Mesodermal cell (in vitro differentiated cells): ENCODE data around the gene GSTM1.

Source experiments
- H3K27ac ChIP-seq: 2 replicates; pipeline ENCODE4 v1.7.0; 2013; ENCODE audit warnings: mild to moderate bottlenecking, low read depth, low read length, moderate library complexity; ENCODE audit not compliant: severe bottlenecking
- H3K36me3 ChIP-seq: 2 replicates; pipeline ENCODE4 v1.7.1; 2013; ENCODE audit warnings: mild to moderate bottlenecking, low read length, moderate library complexity; ENCODE audit not compliant: control insufficient read depth, insufficient read depth
- H3K4me1 ChIP-seq: one replicate; pipeline ENCODE4 v1.7.1; 2013; ENCODE audit warnings: mild to moderate bottlenecking, low read length; ENCODE audit not compliant: insufficient read depth, control insufficient read depth, poor library complexity, severe bottlenecking
- H3K4me3 ChIP-seq: 2 replicates; pipeline ENCODE4 v1.7.0; 2013; ENCODE audit warnings: low read length, control low read depth, mild to moderate bottlenecking; ENCODE audit not compliant: insufficient read depth, poor library complexity, severe bottlenecking; ENCODE audit errors: extremely low read depth
- H3K9me3 ChIP-seq: 2 replicates; pipeline ENCODE4 v1.7.1; 2013; ENCODE audit warnings: mild to moderate bottlenecking, low read length, moderate library complexity; ENCODE audit not compliant: control insufficient read depth
- WGBS, 2 experiments: methylation state at CpG; one replicate each; pipeline ENCODE4 v1.1.5; 2013; ENCODE audit warnings: missing lambda C conversion rate in 2 of 2; ENCODE audit not compliant: insufficient coverage in 2 of 2; 5-methylcytosine and 5-hydroxymethylcytosine counted together

GSTM1 gene

DNA sequence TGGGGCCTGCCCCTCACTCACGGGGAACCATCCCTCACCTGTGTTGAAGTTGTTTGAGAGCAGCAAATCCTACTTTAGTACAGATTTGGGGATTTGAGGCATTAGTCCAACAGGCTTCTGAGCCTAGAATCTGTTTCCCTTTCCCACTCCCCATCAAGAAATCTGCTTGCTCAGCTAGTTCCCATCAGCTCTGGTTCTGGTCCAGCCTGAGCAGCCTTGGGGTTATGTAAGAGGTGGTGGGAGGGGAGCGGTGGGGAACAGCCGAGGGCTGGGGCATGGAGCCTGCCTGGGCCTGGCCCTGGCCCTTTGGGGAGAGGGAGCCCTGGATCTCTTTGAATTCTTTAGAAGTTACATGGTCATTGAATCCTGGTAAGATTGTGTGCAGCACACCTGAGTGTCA lies 28.5 kb downstream of the GSTM1 start:
- Histone ChIP-seq H3K4me3 (no peak overlapping the region), H3K27ac (no peak overlapping the region), H3K36me3 (no peaks in the 10 kb centered on the region), H3K4me1 (no peaks in the 10 kb centered on the region), H3K9me3 (no peaks in the 10 kb centered on the region)
- WGBS, 2 experiments: 80% methylated on average over 1 of the region's 3 CpGs; no CpG with 5 or more reads in 1 of the 2 experiments

- H3K4me1 ChIP-seq: no peaks in the 10 kb centered on the region
- no peaks in the 10 kb centered on the region for H3K9me3 ChIP-seq
- H3K27ac ChIP-seq: no peak overlapping the region
- 85 to 93% methylated on average over 2 to 3 of the region's 3 CpGs for WGBS, 2 experiments
- H3K4me3 ChIP-seq: no peak overlapping the region
- H3K36me3 ChIP-seq: no peaks in the 10 kb centered on the region
Measured at GRCh38 chr1:109716570-109717090, 29.0 kb downstream of the GSTM1 start.

DNA sequence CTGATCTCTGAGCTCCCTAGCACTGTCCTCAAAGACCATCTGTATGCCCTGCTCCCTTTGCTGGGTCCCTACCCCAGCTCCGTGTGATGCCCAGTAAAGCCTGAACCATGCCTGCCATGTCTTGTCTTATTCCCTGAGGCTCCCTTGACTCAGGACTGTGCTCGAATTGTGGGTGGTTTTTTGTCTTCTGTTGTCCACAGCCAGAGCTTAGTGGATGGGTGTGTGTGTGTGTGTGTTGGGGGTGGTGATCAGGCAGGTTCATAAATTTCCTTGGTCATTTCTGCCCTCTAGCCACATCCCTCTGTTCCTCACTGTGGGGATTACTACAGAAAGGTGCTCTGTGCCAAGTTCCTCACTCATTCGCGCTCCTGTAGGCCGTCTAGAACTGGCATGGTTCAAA lies 30.1 kb downstream of the GSTM1 start:
- Histone ChIP-seq H3K36me3 (no peaks in the 10 kb centered on the region), H3K27ac (no peak overlapping the region), H3K9me3 (no peaks in the 10 kb centered on the region), H3K4me3 (no peak overlapping the region), H3K4me1 (no peaks in the 10 kb centered on the region)
- whole genome bisulfite sequencing, 2 experiments: 89 to 95% methylated on average over 3 to 4 of the region's 5 CpGs

GRCh38 chr1:109718495-109718894 lies 30.9 kb downstream of the GSTM1 start:
- Histone ChIP-seq H3K4me3 (no peak overlapping the region), H3K4me1 (no peaks in the 10 kb centered on the region), H3K27ac (no peak overlapping the region), H3K36me3 (no peaks in the 10 kb centered on the region), H3K9me3 (no peaks in the 10 kb centered on the region)
- 79 to 96% methylated on average over 2 of the region's 2 CpGs for WGBS, 2 experiments

GRCh38 chr1:109719337-109719837 lies 31.8 kb downstream of the GSTM1 start:
- H3K4me3 ChIP-seq: no peak overlapping the region
- no peaks in the 10 kb centered on the region for H3K4me1 ChIP-seq
- H3K27ac ChIP-seq: no peak overlapping the region
- H3K36me3 ChIP-seq: no peaks in the 10 kb centered on the region
- no peaks in the 10 kb centered on the region for H3K9me3 ChIP-seq
- WGBS, 2 experiments: 100% methylated on average over 2 of the region's 5 CpGs

GRCh38 chr1:109721042-109721441 lies 33.4 kb downstream of the GSTM1 start:
- H3K27ac ChIP-seq: no peak overlapping the region
- no peaks in the 10 kb centered on the region for H3K9me3 ChIP-seq
- WGBS, 2 experiments: 86 to 100% methylated on average over 3 of the region's 5 CpGs
- no peaks in the 10 kb centered on the region for H3K36me3 ChIP-seq
- no peaks in the 10 kb centered on the region for H3K4me1 ChIP-seq
- H3K4me3 ChIP-seq: no peak overlapping the region

GRCh38 chr1:109721971-109722370 lies 34.4 kb downstream of the GSTM1 start:
- Histone ChIP-seq H3K9me3 (no peaks in the 10 kb centered on the region), H3K27ac (no peak overlapping the region), H3K4me1 (no peaks in the 10 kb centered on the region), H3K36me3 (no peaks in the 10 kb centered on the region), H3K4me3 (no peak overlapping the region)
- 100% methylated on average over 1 of the region's 1 CpG; no CpG with 5 or more reads in 1 of the 2 experiments for WGBS, 2 experiments

GRCh38 chr1:109722908-109723691 lies 35.5 kb downstream of the GSTM1 start:
- H3K4me1 ChIP-seq: no peaks in the 10 kb centered on the region
- no peak overlapping the region for H3K27ac ChIP-seq
- 88 to 94% methylated on average over 5 of the region's 7 CpGs for WGBS, 2 experiments
- no peak overlapping the region for H3K4me3 ChIP-seq
- no peaks in the 10 kb centered on the region for H3K9me3 ChIP-seq
- no peaks in the 10 kb centered on the region for H3K36me3 ChIP-seq

DNA sequence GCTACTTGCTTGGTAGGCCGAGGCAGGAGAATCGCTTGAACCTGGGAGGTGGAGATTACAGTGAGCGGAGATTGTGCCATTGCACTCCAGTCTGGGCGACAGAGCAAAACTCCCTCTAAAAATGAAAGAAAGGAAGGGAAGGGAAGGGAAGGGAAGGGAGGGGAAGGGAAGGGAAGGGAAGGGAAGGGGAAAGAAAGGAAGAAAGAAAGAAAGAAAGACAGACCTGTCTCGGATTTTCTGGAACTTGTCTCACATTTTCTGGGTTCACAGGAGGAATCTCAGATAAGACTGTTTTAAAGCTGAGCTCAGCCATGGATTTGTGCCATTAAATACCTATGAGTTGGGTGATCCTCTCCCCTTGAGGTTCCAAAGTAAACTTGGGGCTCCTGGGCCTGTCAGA lies 37.3 kb downstream of the GSTM1 start:
- H3K4me3 ChIP-seq: no peak overlapping the region
- H3K27ac ChIP-seq: no peak overlapping the region
- no peaks in the 10 kb centered on the region for H3K36me3 ChIP-seq
- WGBS, 2 experiments: 76 to 100% methylated on average over 2 to 3 of the region's 5 CpGs
- H3K4me1 ChIP-seq: no peaks in the 10 kb centered on the region
- H3K9me3 ChIP-seq: no peaks in the 10 kb centered on the region

- no peaks in the 10 kb centered on the region for H3K36me3 ChIP-seq
- no peak overlapping the region for H3K4me3 ChIP-seq
- no peaks in the 10 kb centered on the region for H3K4me1 ChIP-seq
- 79 to 92% methylated on average over 4 of the region's 4 CpGs for WGBS, 2 experiments
- no peaks in the 10 kb centered on the region for H3K9me3 ChIP-seq
- no peak overlapping the region for H3K27ac ChIP-seq
Measured at GRCh38 chr1:109725510-109725909, 37.9 kb downstream of the GSTM1 start.

- no peak overlapping the region for H3K4me3 ChIP-seq
- no peaks in the 10 kb centered on the region for H3K9me3 ChIP-seq
- H3K27ac ChIP-seq: no peak overlapping the region
- 100% methylated on average over 1 of the region's 1 CpG; no CpG with 5 or more reads in 1 of the 2 experiments for WGBS, 2 experiments
- no peaks in the 10 kb centered on the region for H3K4me1 ChIP-seq
- H3K36me3 ChIP-seq: no peaks in the 10 kb centered on the region
Measured at GRCh38 chr1:109726007-109726406, 38.4 kb downstream of the GSTM1 start.
